GM19452 (cell line): Measurements from ENCODE around the gene PRLR.
"Not testable (repeated sequence)": the region's sequence is repeated elsewhere in the genome, so short reads cannot be mapped to it uniquely, and the experiment has no call there.

Experiments used
- ATAC-seq: cut with Tn5 transposase; IDR thresholded peaks from one replicate; pipeline ENCODE4 v1.9.1; 2021; ENCODE audit not compliant: unreplicated experiment

Gene PRLR

DNA sequence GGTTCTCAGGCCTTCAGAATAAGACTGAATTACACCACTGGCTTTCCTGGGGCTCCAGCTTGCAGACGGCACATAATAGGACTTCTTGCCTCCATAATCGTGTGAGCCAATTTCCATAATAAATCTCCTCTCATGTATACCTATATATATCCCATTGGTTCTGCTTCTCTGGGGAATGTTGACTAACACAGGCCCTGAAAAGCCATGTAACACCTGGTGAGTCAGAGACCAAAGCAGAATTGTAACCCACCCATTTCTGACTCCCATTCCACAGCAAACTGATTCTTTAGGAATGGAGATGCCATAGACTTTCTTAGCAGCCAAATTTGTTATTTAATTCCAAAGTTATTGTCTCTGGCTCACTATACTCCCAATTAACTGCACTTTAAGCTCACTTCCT is 97.1 kb downstream of the PRLR start:
- no peak for ATAC-seq

DNA sequence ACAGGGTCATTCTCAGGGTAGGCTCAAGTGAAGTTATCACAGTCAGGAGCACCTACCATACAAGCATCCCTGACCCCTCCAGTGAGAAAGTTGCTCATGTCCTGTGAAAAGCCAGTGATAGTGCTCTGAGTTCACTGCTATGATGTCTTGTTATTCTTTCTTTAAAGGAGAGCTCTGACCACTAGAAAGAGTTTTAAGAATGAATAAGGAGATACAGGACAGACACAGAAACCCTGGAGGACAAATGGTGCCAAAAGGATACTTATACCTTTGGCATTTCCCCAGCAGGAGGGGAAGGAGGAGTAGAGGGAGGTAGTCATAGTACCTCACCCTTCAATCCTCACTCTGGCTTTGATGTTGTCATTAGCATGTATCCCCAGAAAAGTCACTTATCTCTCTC is 98.6 kb downstream of the PRLR start:
- ATAC-seq, result no peak

DNA sequence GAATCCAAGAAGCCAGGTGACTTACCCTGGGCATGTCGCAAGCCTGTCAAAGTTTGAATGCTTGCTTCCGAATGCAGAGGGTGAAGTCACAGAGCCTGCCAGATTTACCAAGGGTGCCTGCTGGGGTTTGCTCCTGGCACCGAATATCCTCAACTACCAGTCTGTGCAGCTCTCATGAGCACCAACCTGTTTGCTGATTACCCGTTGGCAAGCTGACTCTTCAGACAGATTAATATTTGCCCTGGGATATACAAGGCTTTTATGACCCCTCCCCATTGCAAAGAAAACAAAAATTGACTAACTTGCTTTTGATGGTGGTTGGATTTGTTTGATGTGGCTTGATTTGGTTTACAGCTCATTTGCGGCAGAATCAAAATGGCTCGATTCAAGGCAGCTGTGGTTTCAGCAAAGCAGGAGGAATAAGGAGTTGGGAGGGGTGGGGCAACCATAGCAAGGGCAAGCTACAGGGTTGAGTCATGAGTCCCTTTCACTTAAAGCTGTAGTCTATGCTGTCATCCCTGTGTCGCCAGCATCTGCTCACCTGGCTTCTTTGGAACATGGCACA is 100.3 kb downstream of the PRLR start:
- no peak for ATAC-seq

DNA sequence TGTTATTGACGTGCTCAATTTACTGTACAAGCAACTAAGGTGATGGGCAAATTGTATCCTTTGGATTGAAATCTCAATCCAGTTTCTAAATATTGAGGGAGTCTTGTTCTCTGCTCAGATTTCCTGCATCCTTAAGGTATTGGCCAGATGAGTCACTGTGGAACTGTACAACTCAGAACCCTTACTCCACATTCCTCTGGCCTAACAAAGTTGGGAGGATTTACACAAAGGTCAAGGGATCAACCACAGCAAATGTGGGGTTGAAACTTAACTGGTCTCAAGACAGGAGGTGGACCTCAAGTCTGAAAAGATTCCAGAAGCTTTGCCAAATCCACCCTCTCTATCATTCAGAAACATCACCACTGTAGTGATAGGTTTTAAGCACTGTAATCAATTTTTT is 101.0 kb downstream of the PRLR start:
- ATAC-seq, result no peak

DNA sequence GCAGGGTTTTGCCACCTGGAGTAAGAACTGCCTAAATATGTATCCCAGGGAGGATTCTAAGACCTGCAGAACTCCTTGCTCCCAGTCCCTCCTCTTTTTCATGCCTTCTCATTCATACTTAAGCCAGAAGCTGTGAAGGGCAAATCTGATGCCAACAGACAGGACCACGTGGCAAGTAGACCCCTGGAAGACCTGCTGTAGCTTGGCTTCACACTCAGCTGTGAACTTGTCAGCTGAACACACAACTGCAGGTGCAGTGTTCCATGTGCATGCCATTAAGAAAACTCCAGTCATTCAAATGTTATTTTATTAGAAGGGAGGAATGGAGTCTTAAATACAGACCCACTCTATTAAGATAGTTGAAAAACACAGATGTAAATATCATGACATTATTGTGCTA is 103.3 kb downstream of the PRLR start:
- ATAC-seq, result no peak

DNA sequence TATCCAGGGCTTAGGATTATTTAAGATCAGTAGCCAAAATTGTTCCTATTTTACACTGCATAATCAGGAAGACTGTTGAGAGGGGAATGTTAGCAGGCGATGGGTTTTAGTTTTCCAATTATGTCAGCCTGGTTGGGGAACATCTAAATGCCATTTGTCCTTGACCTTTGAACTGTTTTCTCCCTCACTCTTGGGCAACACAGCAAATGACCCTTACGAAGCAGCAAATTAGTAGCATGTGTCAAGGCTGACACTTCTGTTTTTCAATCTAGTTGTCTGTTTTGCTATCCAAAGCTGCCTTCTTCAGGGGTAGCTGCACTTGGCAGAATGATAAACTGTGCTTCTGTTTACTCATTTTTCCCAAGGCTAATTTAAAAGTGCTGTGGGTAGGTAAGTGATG is 104.5 kb downstream of the PRLR start:
- ATAC-seq, result no peak

DNA sequence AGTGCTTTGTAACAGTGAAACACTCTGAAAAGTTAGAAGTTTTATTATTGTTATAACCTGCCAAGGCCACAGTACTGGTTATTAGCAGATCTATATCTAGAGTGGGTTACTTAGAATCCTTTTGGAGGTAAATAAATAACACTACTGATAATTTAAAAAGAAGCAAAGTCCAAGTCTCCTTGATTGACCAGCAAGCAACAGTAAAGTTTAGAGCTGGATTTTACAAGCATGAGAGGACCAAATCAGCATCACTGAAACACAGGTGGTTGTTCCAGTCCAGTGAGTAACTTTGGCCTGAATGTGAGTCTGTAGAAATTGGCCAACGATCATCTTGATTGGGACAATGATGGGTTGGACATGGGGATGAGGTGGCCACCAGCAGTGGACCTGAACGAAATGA is 105.4 kb downstream of the PRLR start:
- no peak for ATAC-seq

DNA sequence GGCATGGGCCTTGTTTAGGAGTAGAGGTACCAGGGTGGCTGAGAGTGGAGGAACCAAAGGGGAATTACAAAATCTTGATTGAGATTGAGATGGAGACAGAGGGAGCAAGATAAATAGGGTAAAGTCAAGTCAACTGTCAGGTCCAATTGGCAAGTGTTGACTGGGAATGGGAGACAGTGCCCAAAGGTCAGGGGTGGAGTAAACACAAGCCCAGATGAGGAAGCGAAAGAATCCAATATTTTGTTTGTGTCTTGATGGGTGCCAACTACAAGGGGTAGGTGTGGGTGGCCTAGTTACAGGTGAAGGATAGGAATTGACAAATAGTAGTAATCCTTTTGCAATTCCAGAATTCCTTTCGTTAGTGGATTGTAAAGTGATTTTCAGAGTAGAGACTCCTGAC is 107.5 kb downstream of the PRLR start:
- no peak for ATAC-seq

DNA sequence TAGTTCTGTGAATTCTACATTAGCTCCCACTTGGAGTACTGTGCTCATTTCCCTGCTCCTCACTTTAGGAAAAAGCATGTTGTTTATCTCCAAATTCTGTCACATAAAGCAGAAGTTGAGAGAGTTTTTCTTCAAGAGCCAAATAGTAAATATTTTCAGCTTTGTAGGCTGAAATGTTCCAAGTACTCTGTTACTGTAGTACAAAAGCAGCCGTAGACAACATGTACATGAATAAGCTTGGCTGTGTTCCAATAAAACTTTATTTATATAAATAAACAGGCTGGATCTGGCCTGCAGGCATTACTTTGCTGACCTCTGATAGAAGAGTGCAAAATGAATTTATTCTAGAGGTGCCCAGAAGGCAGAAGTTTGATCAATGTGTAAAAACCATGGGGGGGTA is 109.6 kb downstream of the PRLR start:
- ATAC-seq, result no peak

DNA sequence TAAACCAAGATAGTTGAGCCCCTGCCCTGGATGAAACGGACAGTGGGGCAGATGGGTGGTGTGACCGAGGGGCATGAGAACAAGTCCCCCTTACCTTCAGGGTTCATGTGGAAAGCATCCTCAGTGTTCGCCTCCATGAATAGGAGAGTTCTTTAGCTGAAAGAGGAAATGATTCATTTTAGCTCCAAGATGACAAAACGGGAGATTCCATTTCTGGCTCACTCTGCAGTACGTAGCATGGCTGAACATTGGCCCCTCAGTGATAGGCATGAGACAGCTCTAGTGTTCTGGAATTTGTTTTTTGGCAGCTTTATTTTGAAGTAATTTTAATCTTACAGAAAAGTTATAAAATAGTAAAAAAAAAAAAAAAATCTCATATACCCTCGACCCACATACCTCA is 112.3 kb downstream of the PRLR start:
- no peak for ATAC-seq

DNA sequence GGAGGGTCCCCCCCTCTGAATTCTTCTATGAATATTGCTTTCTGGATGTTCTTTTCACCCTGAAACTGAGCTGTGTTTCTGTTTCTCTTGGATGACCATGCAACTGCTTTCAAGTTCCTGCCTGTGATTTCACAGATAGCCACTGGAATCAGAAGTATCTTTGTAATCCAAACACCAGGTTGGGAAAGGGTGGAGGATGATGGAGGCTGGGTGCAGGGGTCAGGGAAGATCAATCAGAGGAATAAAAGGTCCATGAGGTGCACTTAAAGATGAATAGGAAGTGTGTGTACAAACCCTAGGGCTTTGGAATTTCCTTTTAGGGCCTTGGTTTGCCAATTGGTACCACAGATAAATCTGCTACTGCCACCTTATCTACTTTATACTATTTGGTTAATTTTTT is 114.4 kb downstream of the PRLR start:
- no peak for ATAC-seq

DNA sequence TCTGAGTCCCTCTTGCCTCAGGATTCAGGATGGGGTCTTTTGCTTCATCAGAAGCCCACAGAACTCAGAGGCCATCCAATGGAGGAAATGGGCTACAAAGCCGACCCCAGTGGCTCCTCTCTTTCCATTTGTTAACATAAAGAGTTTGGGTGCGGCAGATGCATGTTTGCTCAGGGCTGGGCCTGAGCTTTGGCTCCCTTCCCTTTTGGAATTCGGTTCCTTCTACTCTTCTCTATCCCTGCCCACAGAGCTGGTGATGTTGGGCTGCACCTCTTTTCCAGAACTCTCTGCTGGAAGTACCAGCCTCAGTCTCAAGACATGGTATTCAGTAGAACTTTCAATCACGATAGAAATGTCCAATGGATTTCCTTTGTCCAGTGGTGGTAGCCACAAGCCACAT is 115.6 kb downstream of the PRLR start:
- ATAC-seq, result no peak

DNA sequence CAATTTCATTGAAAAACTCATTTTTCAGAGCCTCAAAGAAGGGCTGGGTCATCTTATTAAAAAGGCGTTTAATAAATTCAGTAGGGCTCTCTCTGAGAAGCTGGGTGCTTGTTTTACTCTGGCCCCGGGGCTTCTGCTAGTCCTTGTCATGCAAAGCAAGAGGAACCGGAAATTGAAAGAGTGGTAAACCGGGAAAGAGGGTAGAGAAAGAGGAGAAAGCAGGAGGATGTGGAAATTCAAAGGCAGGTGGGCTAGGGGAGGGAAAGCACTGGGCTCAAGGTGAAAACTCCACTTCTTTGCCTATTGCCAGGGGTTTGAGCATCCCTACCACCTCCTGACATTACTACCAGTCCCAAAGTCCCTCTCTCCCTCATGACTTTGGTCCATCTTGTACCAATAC is 118.0 kb downstream of the PRLR start:
- no peak for ATAC-seq

DNA sequence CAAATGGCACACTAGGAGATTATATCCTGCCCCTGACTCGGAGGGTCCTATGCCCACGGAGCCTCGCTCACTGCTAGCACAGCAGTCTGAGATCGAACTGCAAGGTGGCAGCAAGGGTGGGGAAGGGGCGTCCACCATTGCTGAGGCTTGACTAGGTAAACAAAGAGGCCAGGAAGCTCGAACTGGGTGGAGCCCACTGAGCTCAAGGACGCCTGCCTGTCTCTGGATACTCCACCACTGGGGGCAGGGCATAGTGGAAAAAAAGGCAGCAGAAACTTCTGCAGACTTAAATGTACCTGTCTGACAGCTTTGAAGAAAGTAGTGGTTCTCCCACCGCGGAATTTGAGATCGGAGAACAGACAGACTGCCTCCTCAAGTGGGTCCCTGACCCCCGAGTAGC is 125.7 kb downstream of the PRLR start:
- ATAC-seq, result not testable (repeated sequence)

DNA sequence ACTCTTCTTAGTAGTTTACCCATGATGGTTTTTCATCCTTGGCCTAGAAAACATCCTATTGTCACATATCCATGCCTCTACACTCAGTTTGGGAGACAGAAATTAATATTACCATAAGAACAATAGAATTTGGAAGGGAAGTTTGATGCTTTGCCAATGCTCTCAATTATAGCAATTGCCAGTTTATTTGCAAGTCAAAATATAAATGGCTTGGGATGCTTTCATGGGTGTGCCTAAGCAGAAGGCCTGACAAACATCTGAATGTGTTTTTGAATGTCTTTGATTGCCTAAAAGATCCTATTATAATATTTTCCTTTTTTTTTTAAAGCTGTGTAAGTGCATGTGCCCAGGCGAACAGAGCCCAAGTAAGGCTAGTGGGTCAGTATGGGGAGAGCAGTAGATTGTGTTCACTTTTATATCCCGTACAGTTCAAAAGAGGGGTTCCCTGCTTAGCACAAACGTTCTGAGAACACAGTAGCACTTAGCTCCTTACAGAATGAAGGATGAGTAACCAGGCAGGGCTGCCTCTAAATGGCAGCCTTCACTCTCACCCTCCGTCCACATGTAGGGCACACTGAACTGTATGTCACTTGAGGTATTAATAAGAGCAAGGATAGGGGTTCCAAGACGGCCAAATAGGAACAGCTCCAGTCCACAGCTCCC is 126.5 kb downstream of the PRLR start:
- ATAC-seq, result no peak

DNA sequence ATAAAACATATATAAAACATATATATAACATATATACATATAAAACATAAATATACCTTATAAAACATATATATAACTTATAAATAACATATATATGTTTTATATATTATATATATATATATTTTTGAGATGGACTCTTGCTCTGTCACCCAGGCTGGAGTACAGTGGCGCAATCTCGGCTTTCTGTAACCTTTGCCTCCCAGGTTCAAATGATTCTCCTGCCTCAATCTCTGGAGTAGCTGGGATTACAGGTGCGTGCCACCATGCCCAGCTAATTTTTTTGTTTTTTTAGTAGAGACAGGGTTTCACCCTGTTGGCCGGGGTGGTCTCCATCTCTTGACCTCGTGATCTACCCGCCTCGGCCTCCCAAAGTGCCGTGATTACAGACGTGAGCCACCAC is 128.6 kb downstream of the PRLR start:
- ATAC-seq, result not testable (repeated sequence)

DNA sequence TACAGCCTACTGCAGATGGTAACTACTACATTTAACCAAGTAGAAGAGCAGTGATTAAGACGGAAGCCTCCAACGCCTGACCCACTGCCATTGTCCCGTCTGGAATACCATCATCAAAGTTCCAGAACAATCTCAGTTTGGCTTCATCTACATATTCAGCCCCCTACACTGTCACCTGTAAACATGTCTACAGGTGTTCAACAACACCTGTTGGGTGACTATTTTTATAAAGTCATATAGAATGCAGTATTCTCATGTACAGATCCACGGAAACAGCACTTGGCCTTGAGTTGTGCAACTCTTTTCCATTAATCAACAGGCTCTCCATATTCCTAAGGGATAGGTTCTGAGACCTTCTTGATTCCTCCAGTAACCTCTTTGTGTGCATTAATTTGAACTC is 129.3 kb downstream of the PRLR start:
- ATAC-seq, result no peak

DNA sequence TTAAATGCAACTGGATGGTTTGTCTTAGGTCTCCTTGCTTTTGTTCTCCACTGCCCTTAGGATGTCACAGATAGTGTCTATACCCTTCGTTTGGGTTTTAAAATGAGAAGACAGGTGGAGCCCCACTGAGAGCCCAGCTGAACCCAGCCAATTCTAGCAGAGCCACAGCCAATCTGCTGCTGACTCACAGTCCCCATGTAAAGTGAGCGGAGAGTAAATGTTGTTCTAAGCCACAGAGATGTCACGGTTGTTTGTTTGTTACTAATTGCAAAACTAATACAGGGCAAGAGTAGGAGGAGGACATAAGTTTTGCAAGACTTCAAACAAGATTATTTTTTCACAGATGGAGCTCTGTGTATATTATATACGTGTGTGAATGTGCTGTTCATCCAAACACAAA is 132.1 kb downstream of the PRLR start:
- ATAC-seq, result no peak

DNA sequence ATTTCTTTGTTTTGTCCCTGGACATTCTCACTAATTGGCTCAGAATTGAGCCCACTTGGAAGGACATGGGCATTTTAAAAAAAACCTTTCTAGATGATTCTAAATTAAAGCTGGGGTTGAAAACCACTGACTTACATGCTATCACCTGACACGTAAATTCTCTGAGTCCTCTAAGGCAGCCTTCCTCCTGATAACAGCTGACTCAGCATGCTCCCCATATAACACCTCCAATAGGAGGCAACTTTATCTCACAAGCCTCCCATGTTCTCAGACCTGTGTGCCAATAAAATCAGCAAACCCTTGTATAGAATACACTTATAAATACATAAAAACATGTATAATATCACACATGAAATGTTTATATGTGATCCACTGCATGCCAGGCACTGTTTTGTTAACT is 133.4 kb downstream of the PRLR start:
- no peak for ATAC-seq

DNA sequence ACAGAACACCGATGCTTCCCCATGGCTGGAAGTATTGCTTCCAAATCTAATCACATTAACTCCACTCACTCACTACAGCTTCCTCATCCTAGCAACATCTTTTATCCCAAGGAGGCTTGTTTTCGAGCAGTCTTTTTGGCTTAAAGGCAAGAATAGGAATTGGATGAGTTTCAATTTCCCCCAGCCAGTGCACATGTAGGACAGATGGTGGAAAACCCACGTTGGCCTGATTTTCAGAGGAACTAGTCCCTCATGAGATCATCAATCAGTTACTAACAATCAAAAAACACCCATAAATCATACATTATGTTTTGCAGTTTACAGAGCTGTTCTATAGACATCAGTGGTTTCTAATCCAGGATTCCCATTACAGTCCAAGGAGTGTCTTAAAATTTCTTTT is 134.1 kb downstream of the PRLR start:
- ATAC-seq, result no peak

DNA sequence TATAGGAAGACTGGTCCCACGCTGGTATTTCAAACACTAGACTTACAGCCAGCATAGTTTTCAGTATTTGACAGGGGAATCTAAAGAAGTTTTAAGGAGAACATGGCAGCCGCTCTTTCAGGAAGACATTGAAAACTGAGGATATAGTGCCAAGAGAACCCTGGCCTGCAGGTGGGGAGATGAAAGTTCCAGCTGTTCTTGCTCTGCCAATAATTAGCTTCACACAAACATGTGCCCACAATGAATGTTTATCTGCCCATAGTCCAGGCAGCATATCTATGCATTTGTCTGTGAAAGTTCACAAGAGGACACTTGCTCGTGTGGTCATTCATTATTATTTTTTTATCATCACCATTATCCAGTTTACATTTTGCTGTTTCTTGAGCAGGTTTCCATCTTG is 134.9 kb downstream of the PRLR start:
- no peak for ATAC-seq

DNA sequence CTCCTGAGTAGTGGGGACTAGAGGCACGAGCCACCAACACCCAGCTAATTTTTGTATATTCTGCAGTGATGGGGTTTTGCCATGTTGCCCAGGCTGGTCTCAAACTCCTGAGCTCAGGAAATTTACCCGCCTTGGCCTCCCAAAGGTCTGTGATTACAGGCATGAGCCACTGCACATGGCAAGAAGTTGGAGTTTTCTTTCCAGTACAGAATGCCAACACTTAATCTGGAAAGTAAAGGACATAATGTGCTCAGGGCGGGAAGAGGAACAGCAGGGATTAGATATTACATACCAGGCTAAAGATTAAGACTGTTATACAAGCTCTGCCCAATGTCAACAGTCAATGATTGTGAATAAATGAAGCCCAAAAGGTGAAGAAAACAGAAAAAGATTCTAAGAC is 135.3 kb downstream of the PRLR start:
- no peak for ATAC-seq

DNA sequence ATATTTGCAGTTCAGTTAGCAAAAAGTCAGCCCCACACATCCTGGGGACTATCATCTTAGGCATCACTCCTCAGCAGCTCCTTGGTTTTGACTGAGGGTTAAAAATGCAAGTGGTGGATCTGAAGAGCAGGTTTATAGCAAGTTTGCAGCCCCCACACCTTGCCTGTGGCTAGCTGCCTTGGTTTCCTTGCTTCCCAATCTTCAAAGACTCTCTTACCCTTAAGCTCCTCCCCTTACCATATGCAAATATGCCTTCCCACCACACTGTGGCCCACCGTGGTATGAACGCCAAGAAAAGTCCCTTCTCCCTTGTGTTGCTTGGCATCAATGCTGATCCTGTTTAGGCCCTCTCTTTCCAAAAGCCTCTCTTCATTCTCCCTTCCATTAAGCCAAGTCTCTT is 137.6 kb downstream of the PRLR start:
- ATAC-seq, result no peak
